Neural crest cell (in vitro differentiated cells): Measurements from ENCODE around the gene CEACAM16. TPM values are rescaled to one million over a fixed set of nuclear protein-coding genes. Genes with fewer than 3 reads are reported as not detected.
"Not testable (repeated sequence)": the region's sequence is repeated elsewhere in the genome, so short reads cannot be mapped to it uniquely, and the experiment has no call there.

Experiments
- DNase-seq: peaks from one replicate; pipeline ENCODE4 v3.0.0; 2021; ENCODE audit warnings: low read depth, mixed read lengths, low spot score
- H3K27ac Mint-ChIP-seq: one replicate; pipeline ENCODE4 v1.8.0; 2021; ENCODE audit warnings: mild to moderate bottlenecking, mixed read lengths; ENCODE audit not compliant: unreplicated experiment
- H3K27me3 Mint-ChIP-seq: 2 replicates; pipeline ENCODE4 v1.8.0; 2021; ENCODE audit warnings: low read depth, mild to moderate bottlenecking, mixed read lengths
- H3K36me3 Mint-ChIP-seq: 2 replicates; pipeline ENCODE4 v1.8.0; 2021; ENCODE audit warnings: low read depth, mild to moderate bottlenecking, mixed read lengths
- H3K4me1 Mint-ChIP-seq: 2 replicates; pipeline ENCODE4 v1.8.0; 2021; ENCODE audit warnings: mixed read lengths
- H3K4me3 Mint-ChIP-seq: one replicate; pipeline ENCODE4 v1.8.0; 2021; ENCODE audit warnings: mild to moderate bottlenecking, mixed read lengths
- H3K9me3 Mint-ChIP-seq: 2 replicates; pipeline ENCODE4 v1.8.0; 2021; ENCODE audit warnings: mixed read lengths
- CTCF ChIP-seq: fragments of 200-600 bp; sonication (generic); conservative IDR thresholded peaks from 2 replicates; pipeline ENCODE4 v1.5.0; 2021; ENCODE audit warnings: antibody characterized with exemption, mild to moderate bottlenecking
- total RNA-seq: library from RNA; stranded (reverse); gene quantifications from 2 replicates; pipeline ENCODE4 v1.2.1, GENCODE V29; 2021

Gene CEACAM16
- total RNA-seq, 1 donor from 2014 or later, result not detected

GRCh38 chr19:44719262-44719701 lies 20.3 kb downstream of the CEACAM16 start:
- DNase-seq, result no peak
- Mint-ChIP-seq H3K4me3 (no peak overlapping the region), H3K9me3 (peaks cover 2% of the 10 kb centered on the region), H3K27ac (no peak overlapping the region), H3K36me3 (no peaks in the 10 kb centered on the region), H3K4me1 (peaks cover 9% of the 10 kb centered on the region), H3K27me3 (peaks cover 4% of the 10 kb centered on the region)
- TF ChIP-seq CTCF, result no peak

GRCh38 chr19:44720396-44720795 lies 21.4 kb downstream of the CEACAM16 start:
- H3K36me3 Mint-ChIP-seq, H3K27ac Mint-ChIP-seq, H3K4me1 Mint-ChIP-seq, H3K27me3 Mint-ChIP-seq, DNase-seq, H3K9me3 Mint-ChIP-seq, H3K4me3 Mint-ChIP-seq: not testable (repeated sequence)

- no peak overlapping the region for H3K27ac Mint-ChIP-seq
- no peak for DNase-seq
- H3K36me3 Mint-ChIP-seq, result no peaks in the 10 kb centered on the region
- peaks cover 9% of the 10 kb centered on the region for H3K4me1 Mint-ChIP-seq
- no peak overlapping the region for H3K4me3 Mint-ChIP-seq
- peaks cover 2% of the 10 kb centered on the region for H3K27me3 Mint-ChIP-seq
- H3K9me3 Mint-ChIP-seq, result no peaks in the 10 kb centered on the region
- no peak for TF ChIP-seq CTCF
These were observed 22.0 kb downstream of the CEACAM16 start for GRCh38 chr19:44720945-44721344.

GRCh38 chr19:44721369-44721768 lies 22.4 kb downstream of the CEACAM16 start:
- not testable (repeated sequence) for H3K4me1 Mint-ChIP-seq, H3K36me3 Mint-ChIP-seq, DNase-seq, H3K9me3 Mint-ChIP-seq, H3K27me3 Mint-ChIP-seq, H3K4me3 Mint-ChIP-seq, H3K27ac Mint-ChIP-seq

GRCh38 chr19:44722131-44723121 lies 23.5 kb downstream of the CEACAM16 start:
- H3K27ac Mint-ChIP-seq, result no peak overlapping the region
- DNase-seq, result no peak
- peaks cover 9% of the 10 kb centered on the region for H3K4me1 Mint-ChIP-seq
- no peak overlapping the region for H3K4me3 Mint-ChIP-seq
- H3K9me3 Mint-ChIP-seq, result no peaks in the 10 kb centered on the region
- no peak for TF ChIP-seq CTCF
- H3K36me3 Mint-ChIP-seq, result no peaks in the 10 kb centered on the region
- H3K27me3 Mint-ChIP-seq, result peaks cover 2% of the 10 kb centered on the region

GRCh38 chr19:44723299-44723951 lies 24.5 kb downstream of the CEACAM16 start:
- H3K27ac Mint-ChIP-seq, result no peak overlapping the region
- peaks cover 2% of the 10 kb centered on the region for H3K27me3 Mint-ChIP-seq
- H3K4me3 Mint-ChIP-seq, result no peak overlapping the region
- no peaks in the 10 kb centered on the region for H3K36me3 Mint-ChIP-seq
- peaks cover 5% of the 10 kb centered on the region for H3K4me1 Mint-ChIP-seq
- no peaks in the 10 kb centered on the region for H3K9me3 Mint-ChIP-seq
- DNase-seq, result no peak
- no peak for TF ChIP-seq CTCF
